ENCODE measurements around the gene INO80E.
A peak's percentile ranks its signal among the peaks of the same experiment; 100 is the strongest.

The INO80E gene

DNA sequence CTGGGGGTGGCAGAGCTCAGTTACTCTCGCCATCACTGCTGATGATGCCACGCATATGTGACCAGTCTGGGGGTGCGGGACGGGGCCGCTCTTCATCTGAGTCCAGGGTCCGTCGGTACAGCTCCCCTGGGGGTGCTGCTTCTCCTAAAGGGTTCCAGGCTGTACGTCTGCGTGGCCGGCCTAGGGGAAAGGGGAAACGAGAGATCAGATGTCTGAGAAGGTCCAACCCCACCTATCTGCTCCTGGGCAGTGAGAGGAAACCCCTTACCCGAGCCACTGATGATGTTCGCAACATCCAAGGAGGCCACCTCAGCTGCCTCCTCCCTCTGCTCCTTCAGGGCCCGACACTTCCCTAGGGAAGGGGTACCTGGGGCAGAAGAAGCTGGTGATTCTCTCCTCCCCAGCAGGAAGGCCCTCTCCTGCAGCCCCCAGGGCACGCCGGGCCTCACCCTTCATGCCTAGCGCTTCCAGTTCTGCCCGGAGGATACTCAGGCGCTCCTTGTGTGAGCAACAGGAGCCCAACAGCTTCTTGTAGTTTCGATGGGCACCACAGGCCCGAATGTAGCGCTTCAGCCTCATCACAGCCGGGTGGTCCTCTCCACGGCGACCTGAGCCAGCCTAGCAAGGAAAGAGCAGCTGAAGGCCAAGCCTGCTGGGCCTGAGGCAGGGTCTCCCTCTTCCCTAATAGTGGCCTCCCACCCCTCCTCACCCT, 2.7 kb upstream of the INO80E start:
- DNase-seq, result no peak

DNA sequence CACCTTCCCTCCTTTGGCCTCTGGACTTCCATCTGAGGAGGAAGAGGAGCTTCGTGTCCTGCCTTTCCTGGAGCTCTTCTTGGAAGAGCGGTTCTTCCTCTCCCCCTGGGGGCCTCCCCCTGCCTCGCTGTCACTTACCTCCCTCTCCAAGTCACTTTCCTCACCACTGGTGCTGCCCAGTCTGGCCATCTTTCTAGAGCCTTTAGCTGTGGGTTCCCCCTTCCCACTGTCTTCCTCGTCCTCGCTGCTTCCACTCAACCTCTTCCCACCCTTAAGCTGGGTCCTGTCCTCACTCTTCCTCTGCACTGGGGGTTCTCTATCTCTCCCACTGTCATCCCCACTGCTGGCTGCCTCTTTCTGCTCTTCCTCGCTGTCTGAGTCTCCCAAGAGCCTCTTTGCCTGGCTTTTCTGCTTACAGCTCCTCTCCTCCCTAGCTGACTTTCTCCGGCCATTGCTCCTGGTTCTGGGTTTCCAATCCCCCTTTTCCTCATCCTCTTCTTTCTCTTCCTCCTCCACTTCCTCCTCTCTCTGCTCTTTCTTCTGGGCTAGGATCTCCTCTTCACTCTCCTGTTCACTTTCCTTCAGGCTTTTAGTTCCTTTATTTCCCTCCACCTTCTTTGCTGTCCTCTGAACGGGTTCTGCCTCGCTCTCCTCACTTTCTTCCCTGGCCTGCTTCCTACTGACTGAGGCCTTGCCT, 2.0 kb upstream of the INO80E start:
- no peak for DNase-seq

DNA sequence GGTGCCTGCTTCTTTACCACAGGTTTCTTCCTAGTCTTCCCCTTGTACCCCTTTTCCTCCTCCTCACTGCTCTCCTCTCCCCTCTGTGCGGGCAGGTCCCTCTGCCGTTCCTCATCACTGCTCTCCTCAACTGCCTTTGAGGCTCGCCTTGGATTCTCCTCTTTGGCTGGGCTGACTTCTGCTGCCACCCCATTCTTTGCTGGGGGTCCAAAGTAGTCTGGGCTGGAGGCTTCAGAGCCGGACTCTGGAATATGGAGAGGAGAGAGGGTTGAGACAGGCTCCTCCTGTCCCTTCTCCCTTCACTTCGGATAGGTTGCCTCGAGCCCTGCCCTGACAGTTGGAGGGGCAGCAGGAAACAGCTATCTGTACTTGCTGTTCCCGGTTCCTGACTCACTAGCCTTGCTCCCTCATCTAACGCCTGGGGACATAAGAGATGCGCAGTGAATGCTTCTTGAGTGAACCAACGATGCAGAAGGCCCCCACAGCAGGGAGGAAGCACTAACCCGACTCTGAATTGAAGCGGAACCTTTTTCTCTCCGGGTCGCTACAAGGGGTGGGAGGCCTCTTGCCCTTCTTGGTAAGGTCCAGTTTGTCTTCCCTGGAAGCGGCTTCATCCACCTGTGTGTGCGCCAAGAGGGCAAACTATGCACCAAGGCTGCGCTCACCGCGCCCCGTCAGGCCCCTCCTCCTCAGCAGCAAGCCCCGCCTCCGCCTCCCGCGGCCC, 1.3 kb upstream of the INO80E start:
- no peak for DNase-seq

DNA sequence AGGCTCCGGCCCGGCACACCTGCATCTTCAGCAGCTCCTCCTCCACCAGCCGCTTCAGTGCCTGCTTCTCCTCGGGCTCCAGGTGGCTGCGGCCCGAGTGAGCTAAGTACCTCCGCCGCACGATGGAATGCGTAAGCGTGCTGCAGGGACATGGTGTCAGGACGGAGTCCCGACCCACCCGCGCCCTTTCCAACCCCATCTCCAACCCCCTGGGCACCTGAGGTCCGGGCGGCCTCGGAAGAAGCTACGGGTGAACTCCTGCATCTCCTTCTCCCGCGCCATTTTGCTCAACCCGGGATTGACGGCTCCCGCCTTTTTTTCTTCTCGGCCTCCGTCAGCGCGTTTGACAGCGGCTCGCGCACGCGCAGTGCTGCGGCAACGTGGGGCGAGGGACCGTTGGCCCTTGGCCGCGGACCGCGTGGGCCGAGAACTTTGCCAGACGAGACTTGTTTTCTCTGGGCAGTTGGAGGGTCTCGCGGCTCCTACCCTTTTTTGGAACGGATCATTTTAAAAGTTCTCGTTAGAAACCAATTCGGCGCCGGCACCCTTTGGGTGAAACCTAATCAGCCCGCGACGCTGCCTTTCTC, 624 bp upstream of the INO80E start, which contains the start of gene HIRIP3:
Gene HIRIP3, minus strand, starts transcription at position 294 of the 587 bp plus-strand sequence. Its CDS starts 12 bp downstream, at position 282.
- peak; percentile 95 for DNase-seq

DNA sequence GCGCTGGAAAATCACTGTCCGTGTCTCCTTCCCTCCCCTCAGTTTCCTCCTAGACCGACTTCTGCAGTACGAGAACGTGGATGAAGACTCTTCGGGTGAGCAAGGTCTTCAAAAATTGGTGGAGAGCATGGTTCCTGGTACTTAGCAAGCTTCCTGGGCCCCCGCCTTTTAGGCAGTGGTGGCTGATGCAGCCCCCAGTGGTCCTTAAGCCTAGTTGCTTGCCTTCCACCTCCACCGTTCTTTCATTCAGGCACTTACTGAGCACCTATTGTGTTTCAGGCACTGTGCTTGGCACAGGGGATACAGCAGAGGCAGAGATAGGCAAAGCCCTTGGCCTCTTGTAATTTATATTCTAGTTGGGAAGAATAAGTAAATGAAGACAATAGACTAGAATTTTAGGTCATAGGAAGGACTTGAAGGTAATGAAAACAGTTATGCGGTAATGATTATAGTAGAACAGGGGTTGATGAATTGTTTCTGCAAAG, 767 bp downstream of the INO80E start:
- DNase-seq, result no peak

DNA sequence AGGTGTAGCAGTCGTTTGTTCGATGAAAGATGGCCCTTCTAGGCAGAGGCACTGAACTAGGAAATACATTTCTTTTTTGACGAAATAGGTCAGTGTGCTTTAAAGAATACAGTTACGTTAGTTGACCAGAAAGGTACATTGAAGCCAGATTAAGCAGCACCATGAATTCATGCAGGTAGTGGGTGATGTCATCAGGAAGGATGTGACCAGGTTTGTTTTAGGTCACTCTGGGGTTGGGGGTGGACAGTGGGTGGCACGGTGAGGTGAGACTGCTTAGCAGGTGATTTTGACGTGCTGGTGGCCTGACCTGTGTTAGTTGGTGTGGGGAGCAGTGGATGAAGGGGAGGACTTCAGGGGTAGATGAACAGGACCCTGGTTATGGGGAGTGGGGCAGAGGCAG, 3.6 kb downstream of the INO80E start:
- DNase-seq, result no peak

DNA sequence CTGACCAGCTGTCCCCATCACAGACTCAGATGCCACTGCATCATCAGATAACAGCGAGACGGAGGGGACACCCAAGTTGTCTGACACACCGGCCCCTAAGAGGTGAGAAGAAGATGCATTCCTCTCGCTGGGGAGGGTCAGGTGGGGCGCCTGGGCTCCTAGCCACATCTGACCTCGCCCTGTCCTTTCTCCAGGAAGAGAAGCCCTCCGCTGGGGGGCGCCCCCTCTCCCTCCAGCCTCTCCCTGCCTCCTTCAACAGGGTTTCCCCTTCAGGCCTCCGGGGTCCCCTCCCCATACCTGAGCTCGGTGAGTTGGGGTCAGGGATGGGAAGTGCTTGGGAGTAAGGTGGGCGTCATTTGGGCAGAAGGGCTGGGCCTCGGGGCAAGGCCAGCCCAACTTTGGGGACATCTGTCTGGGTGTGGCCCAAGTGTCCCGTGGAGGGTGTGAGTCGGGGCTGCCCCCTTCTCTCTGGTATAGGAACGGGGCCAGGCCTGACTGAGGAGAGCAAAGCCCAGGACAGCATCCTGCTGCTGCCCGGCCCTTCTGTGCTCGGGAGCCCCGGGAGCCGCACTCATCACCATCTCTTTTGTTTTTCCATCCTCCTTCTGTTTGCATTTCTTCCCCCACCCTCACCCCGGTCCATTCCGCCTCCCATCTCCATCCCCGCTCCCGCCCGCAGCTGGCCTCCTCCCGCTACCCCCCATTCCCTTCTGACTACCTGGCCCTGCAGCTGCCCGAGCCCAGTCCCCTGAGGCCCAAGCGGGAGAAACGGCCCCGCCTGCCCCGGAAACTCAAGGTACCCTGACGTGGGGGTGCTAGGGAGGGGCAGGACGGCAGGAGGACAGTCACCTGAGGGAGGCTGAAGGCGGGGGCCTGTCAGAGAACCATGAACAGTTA, 4.9 kb downstream of the INO80E start:
- DNase-seq, result no peak

DNA sequence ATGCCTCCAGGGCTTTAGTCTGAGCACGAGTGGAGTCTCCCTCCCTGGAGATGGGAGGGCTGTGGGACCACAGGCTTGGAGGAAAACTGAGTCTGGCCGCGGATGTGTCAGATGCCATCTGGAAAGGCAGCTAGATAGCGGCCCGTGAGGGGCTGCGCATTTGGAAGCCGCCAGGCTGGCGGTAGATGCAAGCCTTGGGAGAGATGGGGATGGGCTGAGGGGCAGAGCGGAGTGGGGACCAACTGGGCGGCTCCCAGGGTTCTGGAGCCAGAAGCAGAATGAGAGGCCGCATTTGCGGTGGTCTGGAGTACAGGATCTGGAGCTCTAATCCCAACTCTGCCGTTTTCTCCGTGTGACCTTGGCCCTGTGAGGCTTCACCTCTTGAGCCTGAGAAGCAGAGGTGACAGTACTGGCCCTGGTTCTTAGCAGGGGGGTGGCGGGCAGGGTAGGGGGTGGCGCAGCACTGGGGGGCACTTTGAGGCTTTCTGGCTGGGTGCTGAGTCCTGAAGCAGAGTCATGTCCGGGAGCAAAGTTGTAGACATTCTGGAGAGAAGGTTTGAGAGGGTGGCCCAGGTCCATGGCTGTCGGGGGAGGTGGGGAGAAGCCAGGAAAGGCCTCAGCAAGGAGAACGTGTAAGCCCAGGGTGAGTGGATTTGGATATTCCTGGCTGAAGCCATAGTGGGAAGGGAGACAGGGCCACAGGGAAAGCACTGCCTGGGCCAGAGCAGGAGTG, 6.7 kb downstream of the INO80E start:
- no peak for DNase-seq

DNA sequence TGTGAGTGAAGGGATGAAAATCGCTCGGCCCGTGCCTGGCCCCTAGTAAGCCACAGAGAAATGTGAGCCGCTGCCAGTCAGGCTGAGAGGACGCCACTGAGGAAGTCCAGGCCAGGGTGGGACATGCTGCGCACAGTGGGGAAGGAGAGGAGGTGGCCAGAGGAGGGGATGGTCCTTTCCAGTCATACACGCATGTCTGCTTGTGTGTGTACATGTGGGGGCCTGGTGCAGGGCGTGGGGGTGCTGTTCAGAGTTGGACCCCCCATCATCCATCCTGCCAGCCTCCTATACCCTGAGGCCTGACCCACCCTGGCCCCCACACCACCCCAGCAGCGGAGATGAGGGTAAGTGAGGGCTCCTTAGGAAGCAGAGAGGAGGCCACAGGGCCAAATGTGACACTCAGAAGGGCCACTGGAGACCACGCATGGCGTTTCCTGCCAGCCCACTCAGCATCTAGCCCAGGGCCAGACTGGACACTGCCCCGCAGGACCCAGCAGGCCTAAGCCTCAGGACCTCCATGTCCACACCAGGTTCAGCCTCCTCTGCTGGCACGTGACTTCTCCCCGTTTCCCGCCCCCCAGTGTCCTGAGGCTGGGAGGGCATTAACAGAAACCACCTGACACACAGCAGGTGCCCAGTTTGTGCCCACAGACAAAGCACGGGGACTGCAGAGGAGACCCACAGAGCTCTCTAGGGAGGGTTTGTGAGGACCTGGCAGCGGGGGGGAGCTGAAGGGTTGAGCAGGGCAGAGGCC, 7.8 kb downstream of the INO80E start:
- no peak for DNase-seq

DNA sequence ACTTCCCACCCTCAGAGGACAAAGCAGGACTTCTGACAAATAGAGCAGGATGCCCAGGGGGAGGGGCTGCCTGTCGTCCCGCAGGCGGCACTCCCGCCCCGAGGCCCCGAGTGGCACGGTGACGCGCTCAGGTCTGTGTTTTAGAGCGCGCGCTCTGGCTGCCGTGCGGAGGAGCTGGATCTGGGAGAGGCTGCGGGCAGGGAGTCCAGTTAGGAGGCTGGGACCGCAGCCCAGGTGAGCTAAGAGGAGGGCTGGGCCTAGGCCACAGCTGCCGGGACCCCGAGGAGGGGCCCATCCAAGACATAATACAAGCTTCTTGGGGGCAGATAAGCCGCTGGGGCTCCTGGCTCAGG, 8.4 kb downstream of the INO80E start:
- DNase-seq, result peak; percentile 77

DNA sequence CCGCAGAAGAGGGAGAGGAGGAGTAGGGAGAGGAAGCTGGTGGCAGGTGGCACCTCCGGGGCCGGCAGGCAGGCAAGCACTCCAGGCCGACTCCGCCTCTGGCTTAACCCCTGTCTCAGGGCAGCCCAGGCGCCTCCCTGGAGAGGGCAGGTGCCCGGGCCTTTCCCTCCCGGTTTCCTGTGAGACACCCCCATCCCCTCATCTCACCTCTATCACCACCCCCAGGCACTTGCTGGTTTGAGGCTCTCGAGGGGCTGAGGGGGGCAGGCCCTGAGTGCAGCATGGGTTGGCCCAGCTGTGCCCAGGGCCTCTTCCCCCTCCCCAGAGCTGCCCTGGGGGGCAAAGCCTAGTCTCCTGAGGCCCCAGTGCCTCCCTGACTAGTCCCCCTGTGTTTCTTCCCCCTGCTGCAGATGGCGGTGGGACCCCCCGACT, 8.8 kb downstream of the INO80E start:
- DNase-seq, result peak; percentile 65

DNA sequence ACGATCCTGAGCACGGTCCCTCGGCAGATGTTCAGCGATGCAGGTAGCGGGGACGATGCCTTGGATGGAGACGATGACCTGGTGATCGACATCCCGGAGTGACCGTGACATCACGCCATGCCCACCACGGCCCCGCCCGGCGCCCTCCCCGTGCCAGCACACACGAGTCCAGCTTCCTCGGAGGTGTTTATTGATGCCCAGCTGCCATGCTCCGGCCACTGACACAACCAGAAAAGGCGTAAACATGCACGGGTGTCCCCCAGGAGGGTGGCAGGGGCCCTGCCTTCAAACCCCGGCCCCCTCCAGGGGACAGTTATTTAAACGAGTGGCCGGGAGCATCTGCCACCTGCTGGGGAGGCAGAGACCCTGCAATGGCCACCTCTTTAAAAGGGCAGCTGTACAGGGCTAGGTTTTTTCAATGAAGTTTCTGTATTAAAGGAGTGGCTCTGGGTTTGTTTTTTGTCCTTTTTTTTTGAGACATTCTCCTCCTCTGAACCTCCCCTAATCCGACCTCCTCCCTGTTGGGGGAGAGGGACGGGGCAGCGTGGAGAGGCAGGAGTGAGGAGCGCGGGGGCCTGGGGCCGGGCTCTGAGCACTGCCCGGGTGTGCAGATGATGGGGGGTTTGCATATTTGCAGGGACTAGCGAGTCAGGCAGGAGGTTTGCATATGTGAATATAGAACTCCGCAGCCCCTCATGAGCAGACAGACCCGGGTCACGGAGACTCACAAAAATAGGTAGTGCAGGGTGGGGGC, 9.5 kb downstream of the INO80E start:
- DNase-seq, result peak; percentile 13

DNA sequence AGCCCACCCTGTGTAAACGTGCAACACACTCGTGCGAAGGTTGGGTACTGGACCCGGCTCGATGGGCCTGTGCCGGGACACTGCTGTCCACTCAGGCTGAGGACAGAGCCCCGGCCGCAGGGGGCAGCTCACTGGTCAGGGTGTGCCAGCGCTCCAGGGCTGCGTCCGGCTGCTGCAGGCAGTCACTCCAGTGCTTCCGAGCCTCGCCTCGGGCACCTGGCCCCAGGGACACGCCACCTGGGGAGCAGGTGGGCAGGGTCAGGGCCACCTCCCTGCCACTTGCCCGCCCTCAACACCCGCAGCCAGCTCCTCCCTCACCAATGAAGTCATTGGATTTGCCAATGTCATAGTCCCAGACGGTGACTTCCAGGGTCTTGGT, 10.0 kb downstream of the INO80E start:
- no peak for DNase-seq

DNA sequence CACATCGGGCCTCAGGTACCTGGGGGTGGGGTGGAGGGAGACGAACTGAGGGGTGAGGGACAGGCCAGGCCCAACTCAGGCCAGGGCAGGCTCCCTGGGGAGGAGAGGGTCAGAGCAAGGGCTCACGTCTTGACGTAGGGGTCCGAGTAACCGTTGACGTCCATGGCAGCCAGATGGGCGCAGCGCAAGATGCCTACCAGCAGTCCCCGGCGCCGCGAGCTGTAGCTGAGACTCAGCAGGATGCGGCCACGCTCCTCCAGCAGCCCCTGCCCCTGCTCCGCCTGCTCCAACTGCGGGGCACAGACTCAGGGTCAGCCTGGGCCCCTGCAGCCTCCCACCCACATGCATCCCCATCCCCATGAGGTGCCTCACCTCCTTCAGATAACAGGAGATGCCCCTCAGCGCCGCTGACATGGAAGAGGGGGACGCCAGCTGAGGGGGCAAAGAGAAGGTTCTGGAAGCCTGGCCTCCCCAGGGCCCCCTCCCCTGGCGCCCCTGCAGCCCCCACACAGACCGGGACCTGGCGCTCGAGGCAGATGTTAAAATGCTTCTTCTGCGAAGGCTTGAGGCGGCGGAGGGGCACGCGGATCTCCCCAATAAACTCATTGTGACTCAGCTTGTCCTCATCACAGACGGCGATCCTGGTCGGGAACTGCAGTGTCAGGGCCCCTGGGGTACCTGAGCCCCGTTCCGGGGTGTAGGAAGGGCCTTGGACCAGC, 10.8 kb downstream of the INO80E start:
- no peak for DNase-seq

DNA sequence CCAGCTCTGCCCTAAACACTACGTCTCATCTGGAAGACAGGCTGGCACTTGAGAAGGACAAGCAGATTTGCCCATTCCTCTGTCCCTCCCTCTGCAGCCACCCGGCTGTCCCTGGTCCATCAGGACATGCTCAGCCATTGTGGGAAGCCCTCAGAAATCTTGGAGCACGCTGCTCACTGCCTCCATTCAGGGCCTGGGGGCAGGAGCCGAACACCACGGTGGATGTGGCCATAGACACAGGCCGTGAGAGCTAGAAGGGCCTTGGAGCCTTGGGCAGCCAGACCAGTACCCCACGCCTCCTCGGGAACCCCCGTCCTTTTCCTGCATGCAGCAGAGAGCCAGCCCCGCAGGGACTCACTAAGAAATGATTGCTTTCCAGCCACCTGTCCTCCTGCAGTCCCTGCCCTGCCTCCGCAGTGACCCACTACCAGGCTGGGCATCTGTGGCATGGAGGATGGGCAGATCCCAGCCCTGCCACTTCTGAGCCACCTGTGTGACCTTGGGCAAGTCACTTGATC, 11.4 kb downstream of the INO80E start:
- DNase-seq, result no peak

DNA sequence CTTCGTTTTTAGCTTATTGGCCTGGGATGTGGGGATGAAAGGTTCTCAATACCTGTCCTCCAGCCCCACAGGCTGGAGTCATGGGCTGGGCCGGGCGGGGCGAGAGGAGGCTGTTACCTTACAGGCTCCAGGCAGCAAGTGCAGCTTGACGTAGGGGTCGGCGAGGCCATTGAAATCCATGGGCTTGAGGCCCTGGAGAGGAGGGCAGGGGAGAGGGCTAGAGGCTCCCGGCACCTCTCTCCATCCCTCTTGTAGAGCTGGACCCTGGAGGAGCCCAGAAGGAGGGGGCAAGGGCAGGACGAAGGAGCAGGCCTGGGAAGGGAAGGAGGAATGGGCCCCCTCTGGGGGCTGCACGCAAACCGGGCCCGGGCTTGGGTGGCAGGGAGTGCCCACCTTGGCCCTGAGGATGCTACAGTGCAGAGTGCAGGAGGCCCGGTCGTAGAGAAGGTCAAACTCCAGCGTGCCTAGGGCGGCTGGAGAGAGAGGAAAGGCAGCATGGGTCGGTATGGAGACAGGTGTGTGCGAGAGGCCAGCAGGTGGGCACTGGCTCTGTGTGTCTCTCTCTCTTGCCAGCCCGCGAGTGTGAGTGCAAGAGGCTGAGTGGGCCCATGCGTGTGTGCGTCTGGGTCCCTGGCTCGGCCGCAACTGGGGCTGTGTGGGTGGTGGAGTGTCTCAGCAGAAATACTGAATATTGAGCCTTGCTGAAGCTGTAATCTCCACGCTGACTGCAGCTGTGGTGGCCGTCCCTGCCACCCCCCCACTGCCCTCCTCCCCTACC, 13.2 kb downstream of the INO80E start:
- DNase-seq, result no peak

DNA sequence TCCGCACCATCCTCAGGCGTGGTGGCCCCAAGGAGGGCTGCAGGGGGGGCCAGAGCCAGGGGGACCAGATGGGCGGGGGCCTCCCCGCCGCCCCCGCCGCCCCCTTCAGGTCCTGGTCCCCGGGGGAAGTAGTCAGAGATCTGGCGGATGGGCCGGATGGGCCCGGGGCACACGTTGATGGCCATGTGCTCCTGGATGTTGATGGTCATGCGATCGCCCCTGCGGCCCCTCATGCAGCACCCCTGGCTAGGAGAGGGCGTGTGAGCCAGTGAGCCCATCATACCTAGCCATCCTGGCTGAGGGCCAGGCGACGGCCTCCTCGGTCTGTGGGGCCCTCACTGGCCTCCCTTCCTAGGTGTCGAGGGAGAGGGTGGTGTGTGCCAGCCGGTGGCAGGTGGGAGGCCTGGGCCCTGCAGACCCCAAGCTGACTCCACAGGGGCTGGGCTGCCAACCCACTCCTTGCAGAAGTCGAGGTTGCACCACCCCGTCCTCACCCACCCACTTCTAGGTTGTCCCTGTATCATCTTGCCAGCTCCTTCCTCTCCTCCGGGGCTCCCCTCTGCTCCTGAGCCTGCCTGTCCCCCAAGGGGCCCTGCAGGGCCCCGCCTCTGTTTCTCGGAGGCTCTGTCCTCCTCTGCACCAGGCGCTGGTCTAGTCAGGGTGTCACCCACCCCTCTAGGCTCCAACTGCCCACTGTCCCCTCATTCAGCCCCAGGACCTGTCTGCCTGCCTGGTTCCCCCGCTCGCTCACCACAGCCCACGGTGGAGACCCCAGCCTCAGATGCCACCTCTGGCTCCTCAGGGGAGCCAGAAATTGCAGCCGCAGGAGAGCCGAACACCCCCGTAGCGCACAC, 14.2 kb downstream of the INO80E start:
- DNase-seq, result no peak
